DMS53 treated with DMSO at 0.1 percent for 48 hours (cell line): Measurements from ENCODE around the gene NBPF4.
"Not testable (repeated sequence)": the region's sequence is repeated elsewhere in the genome, so short reads cannot be mapped to it uniquely, and the experiment has no call there.

ENCODE experiments used
- DNase-seq: peaks from one replicate; lab custom pipeline; 2025; ENCODE audit not compliant: unreplicated experiment; lab: John Stamatoyannopoulos, UW

NBPF4 gene

DNA sequence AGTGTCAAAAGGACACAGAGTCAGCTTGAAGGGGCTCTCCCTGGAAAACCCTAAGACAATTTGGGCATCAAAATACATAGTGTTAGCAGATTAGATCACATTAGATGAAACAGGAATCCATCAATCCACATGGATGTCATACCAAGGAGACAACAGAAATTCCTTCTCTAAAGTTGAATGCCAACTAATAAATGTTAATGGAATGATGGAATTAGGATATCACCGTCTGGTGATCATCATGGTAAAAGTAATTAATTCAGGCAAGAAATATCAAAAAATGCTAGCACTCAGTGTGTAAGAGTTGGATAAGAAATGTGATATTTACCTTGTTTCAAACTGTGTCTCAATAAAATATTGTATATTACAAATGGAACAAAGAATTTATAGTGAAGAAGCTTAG, 32.9 kb downstream of the NBPF4 start:
- no peak for DNase-seq

DNA sequence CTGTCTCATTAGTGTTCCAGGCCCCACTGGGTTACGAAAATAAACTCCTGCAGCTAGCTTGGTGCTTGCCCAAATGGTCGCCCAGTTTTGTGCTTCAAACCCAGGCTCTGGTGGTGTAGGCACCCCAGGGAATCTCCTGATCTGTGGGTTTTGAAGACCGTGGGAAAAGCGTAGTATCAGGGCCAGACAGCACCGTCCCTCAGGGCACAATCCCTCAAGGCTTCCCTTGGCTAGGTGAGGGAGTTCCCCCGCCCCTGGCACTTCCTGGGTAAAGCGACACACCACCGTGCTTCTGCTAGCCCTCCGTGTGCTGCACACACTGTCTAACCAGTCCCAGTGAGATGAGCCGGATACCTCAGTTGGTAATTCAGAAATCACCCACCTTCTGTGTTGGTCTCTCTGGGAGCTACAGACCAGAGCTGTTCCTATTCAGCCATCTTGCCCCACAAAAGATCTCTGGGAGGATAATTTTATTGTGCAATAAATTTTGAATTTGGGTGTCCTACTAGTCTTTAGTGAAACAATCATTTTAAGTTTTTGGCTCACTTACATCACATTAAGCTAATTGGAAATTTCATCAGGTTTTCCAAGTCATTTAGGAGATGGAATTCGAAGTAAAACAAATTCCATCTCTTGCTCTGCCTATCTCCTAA, 34.3 kb downstream of the NBPF4 start:
- DNase-seq = no peak

DNA sequence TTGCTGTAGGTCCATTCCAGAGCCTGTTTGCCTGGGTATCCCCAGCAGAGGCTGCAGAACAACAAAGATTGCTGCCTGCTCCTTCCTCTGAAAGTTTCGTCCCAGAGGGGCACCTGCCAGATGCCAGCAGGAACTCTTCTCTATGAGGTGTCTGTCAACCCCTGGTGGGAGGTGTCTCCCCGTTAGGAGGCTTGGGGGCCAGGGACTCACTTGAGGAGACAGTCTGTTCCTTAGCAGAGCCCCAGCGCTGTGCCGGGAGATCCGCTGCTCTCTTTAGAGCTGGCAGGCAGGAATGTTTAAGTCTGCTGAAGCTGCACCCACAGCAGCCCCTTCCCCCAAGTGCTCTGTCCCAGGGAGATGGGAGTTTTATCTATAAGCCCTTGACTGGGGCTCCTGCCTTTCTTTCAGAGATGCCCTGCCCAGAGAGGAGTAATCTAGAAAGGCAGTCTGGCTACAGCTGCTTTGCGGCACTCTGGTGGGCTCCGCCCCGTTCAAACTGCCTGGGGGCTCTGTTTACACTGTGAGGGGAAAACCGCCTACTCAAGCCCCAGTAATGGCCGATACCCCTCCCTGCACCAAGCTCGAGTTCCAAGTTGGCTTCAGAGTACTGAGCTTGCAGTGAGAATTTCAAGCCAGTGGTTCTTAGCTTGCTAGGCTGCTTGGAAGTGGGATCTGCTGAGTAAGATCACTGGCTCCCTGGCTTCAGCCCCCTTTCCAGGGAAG, 35.0 kb downstream of the NBPF4 start:
- DNase-seq = no peak

DNA sequence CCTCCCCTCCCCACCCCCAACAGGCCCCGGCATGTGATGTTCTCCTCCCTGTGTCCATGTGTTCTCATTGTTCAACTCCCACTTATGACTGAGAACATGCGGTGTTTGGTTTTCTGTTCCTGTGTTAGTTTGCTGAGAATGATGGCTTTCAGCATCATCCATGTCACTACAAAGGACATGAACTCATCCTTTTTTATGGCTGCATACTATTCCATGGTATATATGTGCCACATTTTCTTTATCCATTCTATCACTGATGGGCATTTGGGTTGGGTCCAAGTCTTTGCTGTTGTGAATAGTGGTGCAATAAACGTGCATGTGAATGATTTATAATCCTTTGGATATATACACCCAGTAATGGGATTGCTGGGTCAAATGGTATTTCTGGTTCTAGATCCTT, 40.3 kb downstream of the NBPF4 start:
- not testable (repeated sequence) for DNase-seq

DNA sequence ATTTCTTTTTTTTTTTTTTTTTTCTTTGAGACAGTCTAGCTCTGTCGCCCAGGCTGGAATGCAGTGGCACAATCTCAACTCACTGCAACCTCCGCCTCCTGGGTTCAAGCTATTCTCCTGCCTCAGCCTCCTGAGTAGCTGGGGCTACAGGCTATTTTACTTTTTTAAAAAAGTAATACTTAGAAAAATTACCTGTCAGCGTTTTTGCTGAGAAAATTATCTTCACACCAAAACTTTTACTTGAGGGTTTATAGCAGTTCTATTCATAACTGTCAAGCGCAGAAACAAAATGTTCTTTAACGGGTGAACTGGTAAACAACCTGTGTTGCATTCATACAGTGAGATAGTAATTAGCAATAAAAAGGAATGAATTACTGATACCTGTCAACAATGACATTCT, 42.2 kb downstream of the NBPF4 start:
- DNase-seq = no peak

DNA sequence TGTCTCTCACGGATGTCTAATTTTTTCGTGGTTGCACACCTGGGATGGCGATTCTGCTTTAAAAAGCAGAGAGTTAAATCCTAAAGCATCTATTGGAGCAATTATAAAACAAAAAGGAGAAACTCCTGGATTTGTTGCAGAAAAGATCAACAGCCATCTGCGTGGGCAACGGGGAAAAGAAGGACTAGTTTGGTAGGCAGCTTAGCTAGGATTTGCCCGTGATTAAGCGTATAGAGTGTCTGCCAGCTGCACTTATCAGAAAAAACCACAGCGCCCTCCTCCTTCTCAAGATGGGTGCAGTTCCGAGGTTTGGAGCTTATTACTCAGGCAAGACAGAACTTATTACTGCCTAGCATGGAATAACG, 43.2 kb downstream of the NBPF4 start:
- DNase-seq = peak; percentile 73

DNA sequence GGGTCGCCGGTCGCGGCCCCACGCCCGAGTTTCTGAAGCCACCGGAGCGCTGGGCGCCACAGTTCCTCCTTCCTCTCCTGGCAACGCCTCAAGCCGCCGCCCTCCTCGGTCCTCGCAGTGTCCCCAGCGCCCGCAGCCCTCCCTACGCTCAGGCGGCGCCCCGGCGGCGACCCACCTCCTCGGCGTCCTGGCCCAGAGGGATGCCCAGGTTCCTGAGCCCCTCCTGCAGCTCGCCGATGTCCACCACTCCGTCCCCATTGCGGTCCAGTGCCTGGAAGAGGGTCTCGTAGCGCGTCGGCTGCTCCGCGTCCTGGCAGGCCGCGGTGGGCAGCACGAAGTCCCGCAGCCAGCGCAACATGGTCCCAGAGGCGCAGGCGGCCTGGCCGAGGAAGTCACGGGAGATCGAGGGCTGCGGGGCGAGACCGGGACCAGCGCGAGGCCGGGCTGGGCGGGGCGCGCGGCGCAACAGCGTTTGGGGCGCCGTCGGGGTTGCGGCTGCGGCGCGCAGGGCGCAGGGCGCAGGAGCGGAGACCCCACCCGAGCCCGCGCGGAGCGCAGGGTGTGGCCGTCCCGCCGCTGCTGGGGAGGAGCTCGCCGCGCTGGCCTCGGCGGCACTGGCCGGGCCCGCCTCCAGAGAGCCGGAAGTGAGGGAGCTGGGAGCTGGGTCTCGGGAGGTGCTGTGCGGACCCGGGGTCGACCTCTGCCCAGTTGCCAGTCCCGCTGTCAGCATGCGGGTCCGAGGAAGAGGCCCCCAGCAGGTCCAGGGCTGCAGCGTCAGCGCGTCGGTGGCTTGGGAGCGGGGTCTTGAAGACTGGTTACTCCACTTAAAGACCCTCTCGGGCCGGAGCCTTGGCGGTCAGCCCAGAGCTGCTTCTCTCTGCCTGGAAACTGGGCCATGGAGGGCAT, 43.8 kb downstream of the NBPF4 start, which contains the start of gene SLC25A24:
SLC25A24 (minus strand) TSS at position 563 of the 906 bp plus-strand sequence; CDS start at position 358, 205 bp downstream.
- DNase-seq = peak; percentile 73

DNA sequence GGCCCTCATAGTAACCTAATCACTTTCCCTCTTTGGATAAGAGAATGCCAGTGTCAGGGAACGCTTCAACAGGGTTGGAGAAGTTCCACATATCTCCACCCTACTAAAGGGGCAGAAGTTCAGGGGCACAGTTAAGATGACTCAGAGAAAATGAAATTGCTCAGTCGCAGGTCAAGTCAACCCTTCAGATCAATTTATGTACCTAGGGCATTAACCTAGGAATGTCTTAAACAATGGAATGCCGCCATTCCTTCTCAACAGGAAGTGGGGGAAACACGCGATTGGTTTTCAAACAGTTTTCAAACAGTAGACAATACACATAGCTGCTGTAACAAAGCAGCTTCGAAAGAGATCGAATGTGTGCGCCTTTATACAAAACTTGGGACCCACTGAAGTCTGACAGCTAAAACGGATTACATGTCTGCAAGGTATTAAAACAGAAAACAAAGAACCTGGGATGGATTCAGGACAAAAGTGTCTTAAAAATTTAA, 44.6 kb downstream of the NBPF4 start:
- DNase-seq = no peak

DNA sequence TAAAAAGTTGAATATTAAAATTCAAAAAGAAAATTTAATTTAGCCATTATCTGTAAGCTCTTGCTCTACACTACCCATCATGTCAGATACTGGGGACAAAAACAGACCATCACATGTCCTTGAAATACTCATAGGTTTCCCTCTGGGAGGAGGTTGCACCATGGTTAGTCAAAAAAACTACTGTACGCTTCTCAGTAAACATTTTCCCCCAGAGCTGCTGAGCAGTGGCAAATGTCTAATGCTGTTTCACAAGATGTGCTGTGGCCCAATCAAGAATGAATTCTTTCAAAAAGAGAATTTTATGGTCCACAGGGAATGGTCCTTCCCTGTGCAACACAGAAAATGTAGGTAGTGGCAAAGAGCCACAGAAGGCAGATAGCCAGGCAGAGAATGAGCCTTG, 49.8 kb downstream of the NBPF4 start:
- no peak for DNase-seq

DNA sequence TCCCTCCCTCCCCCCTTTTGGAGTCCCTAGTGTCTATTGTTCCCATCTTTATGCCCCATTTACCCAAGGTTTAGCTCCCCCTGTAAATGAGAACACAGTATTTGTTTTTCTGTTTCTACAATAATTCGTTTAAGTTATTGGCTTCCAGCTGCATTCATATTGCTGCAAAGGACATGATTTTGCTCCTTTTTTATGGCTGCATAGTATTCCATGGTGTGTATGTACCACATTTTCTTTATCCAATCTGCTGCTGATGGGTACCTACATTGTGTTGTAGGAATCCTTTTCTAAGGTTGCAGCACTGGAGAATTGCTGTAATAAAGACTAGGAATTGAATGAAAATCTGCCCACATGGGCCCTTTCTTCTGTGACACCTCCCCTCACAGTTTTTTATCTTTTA, 50.5 kb downstream of the NBPF4 start:
- DNase-seq = no peak

DNA sequence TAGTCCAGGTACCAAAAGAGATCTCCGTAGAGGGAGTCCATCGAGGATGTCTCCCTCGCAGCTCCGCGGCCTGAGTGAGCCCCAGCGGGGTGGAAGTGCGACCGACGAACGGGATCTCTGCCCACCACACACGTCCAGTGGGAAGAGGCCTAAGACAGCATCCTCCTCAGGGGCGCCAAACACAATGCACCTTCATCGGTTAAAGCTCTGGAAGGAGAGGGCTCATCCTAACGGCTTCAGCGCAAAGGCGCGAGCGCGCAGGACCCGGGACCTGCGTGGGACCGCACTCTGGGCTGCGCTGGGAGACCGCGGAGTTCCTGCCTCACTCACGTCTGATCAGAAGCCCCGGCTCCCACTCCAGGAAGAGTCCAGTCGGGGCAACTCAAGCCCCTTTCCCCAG, 51.3 kb downstream of the NBPF4 start:
- DNase-seq = no peak

DNA sequence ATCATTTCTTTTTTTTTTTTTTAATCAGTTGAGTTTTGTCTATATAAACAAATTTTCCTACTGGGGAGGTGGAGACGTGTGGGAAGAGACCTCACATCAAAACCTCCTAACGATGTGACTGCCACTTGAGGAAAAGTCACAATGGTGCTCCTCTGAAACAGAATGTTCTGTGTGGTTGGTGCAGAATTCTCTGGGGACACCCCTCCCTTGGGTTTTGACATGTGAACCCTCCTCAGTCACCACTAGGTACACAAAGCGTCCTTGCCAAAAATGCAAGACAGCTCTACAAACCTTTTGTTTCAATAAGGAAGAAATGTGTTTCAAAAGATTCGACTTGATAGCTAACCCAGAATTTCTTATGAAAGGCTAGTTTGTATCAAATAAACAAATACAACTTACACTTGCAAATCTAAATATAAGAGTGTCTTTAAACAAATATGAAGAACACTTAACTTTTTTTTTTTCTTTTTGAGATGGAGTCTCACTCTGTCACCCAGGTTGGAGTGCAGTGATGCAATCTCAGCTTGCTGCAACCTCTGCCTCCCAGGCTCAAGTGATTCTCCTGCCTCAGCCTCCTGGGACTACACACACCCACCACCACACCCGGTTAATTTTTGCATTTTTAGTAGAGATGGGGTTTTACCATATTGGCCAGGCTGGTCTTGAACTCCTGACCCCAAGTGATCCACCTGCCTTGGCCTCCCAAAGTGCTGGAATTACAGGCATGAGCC, 53.0 kb downstream of the NBPF4 start:
- no peak for DNase-seq

DNA sequence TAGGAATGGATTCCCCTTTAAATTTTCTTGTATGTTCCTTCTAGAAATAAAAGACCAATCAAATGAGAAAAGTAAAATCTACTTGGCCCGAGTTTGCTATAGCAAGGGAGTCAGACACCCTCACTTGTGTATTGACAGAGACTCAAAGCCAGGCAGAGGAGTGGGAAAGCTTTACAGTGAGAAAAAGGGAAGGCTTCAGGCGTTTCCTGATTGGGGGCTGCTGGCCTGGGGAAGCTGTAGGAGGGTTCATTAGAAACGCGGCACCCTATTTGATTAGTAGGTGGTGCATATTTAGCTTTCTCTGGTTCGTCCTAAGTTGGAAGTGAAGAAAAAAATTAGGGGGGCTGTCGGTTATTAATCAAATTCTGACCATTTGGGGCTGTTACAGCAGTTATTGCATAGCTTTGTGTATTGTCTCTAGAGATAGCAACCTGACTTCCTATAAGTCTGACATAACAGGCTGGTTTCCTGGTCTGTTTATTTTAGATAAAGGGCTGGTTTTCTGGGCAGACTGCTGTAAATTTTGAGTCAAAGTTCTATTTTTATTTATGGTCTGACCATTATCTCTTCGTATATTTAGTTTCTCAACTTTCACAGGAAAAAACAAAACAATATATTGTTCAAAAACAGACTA, 53.8 kb downstream of the NBPF4 start:
- no peak for DNase-seq

DNA sequence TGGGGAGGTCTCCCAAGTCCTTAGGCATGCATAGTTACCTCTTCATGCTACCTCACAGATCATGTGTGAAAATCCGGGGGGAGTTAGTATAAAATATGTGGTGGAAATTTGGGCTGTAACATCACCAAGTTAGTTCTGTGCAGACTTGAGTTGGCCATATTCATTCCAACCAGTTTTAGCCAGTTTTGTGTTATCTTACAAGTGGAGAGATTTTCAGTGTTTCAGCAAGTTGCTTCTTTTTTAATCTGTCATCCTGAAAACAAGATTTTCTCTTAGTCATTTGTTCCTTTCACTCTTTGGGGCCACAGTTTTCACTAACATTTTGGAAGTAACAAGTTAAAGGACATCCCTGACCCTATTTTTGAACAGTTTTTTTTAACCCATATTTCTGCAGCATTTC, 55.1 kb downstream of the NBPF4 start:
- DNase-seq = no peak

DNA sequence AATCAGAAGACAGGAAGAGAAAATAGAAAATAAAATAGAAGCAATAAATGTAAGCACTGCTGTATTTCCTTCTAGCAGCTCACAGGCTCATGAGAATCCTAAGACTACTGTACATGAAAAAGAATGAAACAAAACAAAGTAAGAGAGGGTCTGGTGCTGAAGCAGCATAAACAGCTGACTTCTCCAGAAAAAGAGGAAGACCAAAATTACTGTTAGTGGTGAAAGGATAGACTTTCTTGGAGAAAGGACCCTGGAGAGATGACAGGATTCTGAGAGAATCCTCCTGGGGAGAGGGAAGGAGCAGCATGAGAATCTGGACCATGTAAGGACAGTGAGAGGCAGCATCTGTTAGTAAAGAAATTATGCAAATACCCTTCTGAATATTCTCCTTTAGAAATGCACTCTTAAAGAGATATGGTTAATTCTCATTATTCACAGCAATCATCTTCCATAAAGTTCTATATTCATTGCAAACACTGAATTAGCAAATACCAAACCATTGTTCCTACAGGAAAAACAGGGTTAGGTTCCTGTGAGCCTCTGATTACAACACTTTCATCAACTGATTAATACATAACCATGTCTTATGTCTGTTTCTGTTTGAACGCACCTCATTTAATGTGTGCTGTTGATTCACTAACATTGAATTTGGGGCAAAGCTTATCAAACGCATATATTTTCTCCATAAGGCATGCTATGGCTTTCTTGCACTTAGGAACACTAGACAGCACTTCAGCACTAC, 60.7 kb downstream of the NBPF4 start:
- DNase-seq = no peak

DNA sequence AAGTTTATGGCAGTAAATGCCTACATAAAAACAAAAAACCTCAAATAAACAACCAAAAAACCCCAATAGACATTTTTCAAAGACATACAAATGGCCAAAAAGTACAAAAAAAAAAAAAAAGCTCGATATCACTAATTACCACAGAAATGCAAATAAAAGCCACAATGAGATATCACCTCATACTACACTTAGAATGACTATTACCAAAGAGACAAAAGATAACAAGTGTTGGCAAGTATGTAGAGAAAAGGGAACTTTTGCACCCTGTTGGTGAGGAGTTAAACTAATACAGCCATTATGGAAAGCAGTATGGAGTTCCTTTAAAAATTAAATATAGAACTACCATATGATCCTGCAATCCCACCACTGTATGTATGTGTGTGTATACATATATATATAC, 64.9 kb downstream of the NBPF4 start:
- DNase-seq = no peak
